Measurements from ENCODE around the gene PGRMC1. TPM values are rescaled to one million over a fixed set of nuclear protein-coding genes. Genes with fewer than 3 reads are reported as not detected.

The PGRMC1 gene
- 10 to 100 TPM; 11.7 to 15.8 (median 13.4) TPM for total RNA-seq
- total RNA-seq (2013): 17.9 TPM
- 15.9 to 67.7 (median 22.7) reads per million in 29 experiments for total RNA-seq

DNA sequence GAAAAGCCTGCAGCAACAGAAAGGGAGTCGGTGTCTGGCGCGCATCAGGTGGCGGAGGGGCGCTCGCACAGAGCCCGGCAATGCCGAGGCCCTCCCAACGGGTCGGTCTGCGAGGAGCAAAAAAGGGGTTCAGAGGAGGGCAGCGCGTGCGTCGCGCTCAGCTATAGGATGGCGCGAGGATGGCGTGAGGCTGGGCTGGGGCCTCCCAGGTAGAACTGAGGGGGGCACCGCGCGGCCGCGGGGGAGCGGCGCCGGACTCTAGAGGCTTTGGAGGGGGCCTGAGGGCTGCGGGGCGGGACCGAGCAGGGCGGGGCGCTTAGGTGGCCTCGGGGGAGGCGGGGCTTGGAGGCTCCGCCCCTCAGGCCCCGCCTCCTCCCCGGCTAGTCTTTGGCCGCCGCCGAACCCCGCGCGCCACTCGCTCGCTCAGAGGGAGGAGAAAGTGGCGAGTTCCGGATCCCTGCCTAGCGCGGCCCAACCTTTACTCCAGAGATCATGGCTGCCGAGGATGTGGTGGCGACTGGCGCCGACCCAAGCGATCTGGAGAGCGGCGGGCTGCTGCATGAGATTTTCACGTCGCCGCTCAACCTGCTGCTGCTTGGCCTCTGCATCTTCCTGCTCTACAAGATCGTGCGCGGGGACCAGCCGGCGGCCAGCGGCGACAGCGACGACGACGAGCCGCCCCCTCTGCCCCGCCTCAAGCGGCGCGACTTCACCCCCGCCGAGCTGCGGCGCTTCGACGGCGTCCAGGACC is at the start of gene PGRMC1:
Gene PGRMC1, plus strand, starts transcription at position 414 of the 751 bp plus-strand sequence. Its CDS starts 79 bp downstream, at position 493.
- H3K4me1 Mint-ChIP-seq: peaks cover 25 to 36% (median 31%) of the 10 kb centered on the region in 3 donors
- DNase-seq: peak; percentile 53 to 87 (median 75)
- Histone ChIP-seq H3K9me3 (no peaks in the 10 kb centered on the region), H3K4me1 (ENCODE audit: control insufficient read depth in 1 of 2, extremely low read depth in 1 of 2, insufficient read depth in 2 of 2, low read length in 2 of 2) (peaks cover 5 to 18% of the 10 kb centered on the region in 2 experiments), H3K27me3 (replicated peaks in 1 of 2; ENCODE audit: control insufficient read depth in 2 of 2, extremely low read depth in 1 of 2, insufficient read depth in 2 of 2, low read length in 1 of 2) (peaks cover 0 to 7% of the 10 kb centered on the region in 2 experiments), H3K36me3 (ENCODE audit: control insufficient read depth in 2 of 2, extremely low read depth in 1 of 2, insufficient read depth in 1 of 2, low read length in 1 of 2) (no peaks in the 10 kb centered on the region), H3K4me3 (ENCODE audit: control insufficient read depth in 1 of 2, extremely low read depth in 1 of 2, low read length in 1 of 2) (peak within 1 kb of the TSS; percentile 61 to 73), H3K27ac (ENCODE audit: low read length) (peak within 1 kb of the TSS; percentile 23)
- no peaks in the 10 kb centered on the region for H3K9me3 Mint-ChIP-seq
- under 1% methylated on average over 53 of the region's 82 CpGs for WGBS (ENCODE audit: insufficient coverage)
- ATAC-seq (replicated peaks in 1 of 4): peak; percentile 94 to 96 (median 96)
- H3K4me3 Mint-ChIP-seq: peak within 1 kb of the TSS; percentile 80 to 89 (median 82)
- H3K27me3 Mint-ChIP-seq: peaks cover 0 to 3% of the 10 kb centered on the region in 2 donors
- ChIA-PET CTCF (interaction anchor here in 1 of 2 donors (1.0 kb wide), 1 partner anchor 701 kb away, joined by 4 read pairs; no protein-coding TSS in a partner anchor), POLR2A (interaction anchor here in 1 of 2 donors (0.5 kb wide), 1 partner anchor 465 kb away, joined by 5 read pairs; no protein-coding TSS in a partner anchor)
- H3K36me3 Mint-ChIP-seq: no peaks in the 10 kb centered on the region
- H3K27ac Mint-ChIP-seq: peak within 1 kb of the TSS; percentile 78 to 79

DNA sequence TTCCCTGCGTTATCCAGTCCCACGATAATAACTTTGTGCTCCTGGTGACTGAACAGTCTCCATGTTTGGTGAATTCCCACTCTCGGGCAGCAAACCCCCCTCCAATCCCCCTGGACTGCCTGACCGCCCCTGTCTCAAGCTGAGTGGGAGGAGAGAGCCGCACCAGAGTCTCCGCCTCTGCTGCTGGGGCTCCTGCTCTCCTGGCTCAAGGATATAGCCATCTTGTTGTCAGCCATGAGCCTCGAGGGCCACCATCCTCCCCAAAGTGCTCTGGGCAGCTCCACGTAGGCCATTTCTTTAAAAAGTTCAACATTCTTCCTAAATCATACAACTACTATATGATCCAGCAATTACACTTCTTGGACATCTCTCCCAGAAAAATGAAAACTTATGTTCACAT is 49.3 kb upstream of the PGRMC1 start:
- Histone ChIP-seq H3K9me3 (no peaks in the 10 kb centered on the region), H3K4me1 (ENCODE audit: control insufficient read depth in 1 of 2, extremely low read depth in 1 of 2, insufficient read depth in 2 of 2, low read length in 2 of 2) (no peaks in the 10 kb centered on the region), H3K27me3 (replicated peaks in 1 of 2; ENCODE audit: control insufficient read depth in 2 of 2, extremely low read depth in 1 of 2, insufficient read depth in 2 of 2, low read length in 1 of 2) (no peaks in the 10 kb centered on the region), H3K27ac (ENCODE audit: low read length) (no peak overlapping the region), H3K4me3 (ENCODE audit: control insufficient read depth in 1 of 2, extremely low read depth in 1 of 2, low read length in 1 of 2) (no peak overlapping the region), H3K36me3 (ENCODE audit: control insufficient read depth in 2 of 2, extremely low read depth in 1 of 2, insufficient read depth in 1 of 2, low read length in 1 of 2) (no peaks in the 10 kb centered on the region)
- POLR2A ChIA-PET: no interaction called here
- Mint-ChIP-seq H3K4me1 (no peaks in the 10 kb centered on the region), H3K9me3 (no peaks in the 10 kb centered on the region), H3K36me3 (no peaks in the 10 kb centered on the region), H3K4me3 (no peak overlapping the region), H3K27me3 (peaks cover 0 to 26% of the 10 kb centered on the region in 2 donors), H3K27ac (no peak overlapping the region)
- ATAC-seq (replicated peaks in 1 of 4): no peak
- WGBS (ENCODE audit: insufficient coverage): no CpG with 5 or more reads among the region's 8 CpGs
- DNase-seq: no peak
- CTCF ChIA-PET: no interaction called here

DNA sequence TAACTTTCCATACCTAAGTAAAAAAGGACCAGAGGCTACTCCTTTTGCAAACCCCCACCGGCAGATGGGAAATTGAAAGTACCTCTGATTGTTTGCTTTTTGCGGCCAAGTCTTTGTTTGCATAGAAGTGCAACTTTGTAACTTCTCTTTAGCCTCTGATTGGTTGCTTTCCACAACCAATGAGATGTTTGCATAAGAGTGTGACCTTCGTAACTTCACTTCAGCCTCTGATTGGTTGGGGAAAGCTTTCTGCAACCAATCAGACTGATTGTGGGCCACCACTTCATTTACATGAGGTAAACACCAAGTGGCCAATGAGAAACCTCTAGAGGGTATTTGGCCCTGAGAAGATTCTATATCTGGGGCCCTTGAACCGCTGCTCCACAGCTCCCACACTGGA is 48.8 kb upstream of the PGRMC1 start:
- Histone ChIP-seq H3K9me3 (no peaks in the 10 kb centered on the region), H3K36me3 (ENCODE audit: control insufficient read depth in 2 of 2, extremely low read depth in 1 of 2, insufficient read depth in 1 of 2, low read length in 1 of 2) (no peaks in the 10 kb centered on the region), H3K4me3 (ENCODE audit: control insufficient read depth in 1 of 2, extremely low read depth in 1 of 2, low read length in 1 of 2) (no peak overlapping the region), H3K27ac (ENCODE audit: low read length) (no peak overlapping the region), H3K27me3 (replicated peaks in 1 of 2; ENCODE audit: control insufficient read depth in 2 of 2, extremely low read depth in 1 of 2, insufficient read depth in 2 of 2, low read length in 1 of 2) (no peaks in the 10 kb centered on the region), H3K4me1 (ENCODE audit: control insufficient read depth in 1 of 2, extremely low read depth in 1 of 2, insufficient read depth in 2 of 2, low read length in 2 of 2) (no peaks in the 10 kb centered on the region)
- no peak for ATAC-seq (replicated peaks in 1 of 4)
- no peak overlapping the region for H3K4me3 Mint-ChIP-seq
- no peaks in the 10 kb centered on the region for H3K36me3 Mint-ChIP-seq
- H3K4me1 Mint-ChIP-seq: no peaks in the 10 kb centered on the region
- ChIA-PET POLR2A (no interaction called here), CTCF (interaction anchor here in 1 of 2 donors (0.7 kb wide), 1 partner anchor 9 kb away, joined by 4 read pairs; no protein-coding TSS in a partner anchor)
- no CpG with 5 or more reads among the region's 4 CpGs for WGBS (ENCODE audit: insufficient coverage)
- peaks cover 0 to 23% of the 10 kb centered on the region in 2 donors for H3K27me3 Mint-ChIP-seq
- H3K27ac Mint-ChIP-seq: no peak overlapping the region
- no peaks in the 10 kb centered on the region for H3K9me3 Mint-ChIP-seq
- DNase-seq: no peak

DNA sequence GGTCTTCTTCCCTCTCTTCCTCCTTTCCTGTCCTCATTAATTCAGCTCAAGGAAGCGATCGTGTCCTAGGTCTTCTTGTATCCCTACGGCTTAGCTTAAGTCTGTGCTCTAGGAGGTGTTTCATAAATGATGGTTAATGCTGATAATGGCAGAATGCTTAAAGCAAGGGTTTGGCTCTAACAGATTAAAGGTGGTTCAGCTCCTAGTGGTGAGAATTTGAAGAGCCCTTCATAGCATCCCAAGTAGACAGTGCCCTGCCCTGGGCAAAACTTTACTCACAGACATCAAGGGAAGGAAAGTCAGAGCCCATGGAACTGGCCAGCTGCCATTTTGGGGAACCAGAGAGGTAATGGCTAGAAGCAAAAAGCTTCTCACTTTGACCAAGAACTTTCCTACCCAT is 47.0 kb upstream of the PGRMC1 start:
- ATAC-seq (replicated peaks in 1 of 4): no peak
- H3K9me3 Mint-ChIP-seq: no peaks in the 10 kb centered on the region
- Histone ChIP-seq H3K4me1 (ENCODE audit: control insufficient read depth in 1 of 2, extremely low read depth in 1 of 2, insufficient read depth in 2 of 2, low read length in 2 of 2) (no peaks in the 10 kb centered on the region), H3K9me3 (no peaks in the 10 kb centered on the region), H3K36me3 (ENCODE audit: control insufficient read depth in 2 of 2, extremely low read depth in 1 of 2, insufficient read depth in 1 of 2, low read length in 1 of 2) (no peaks in the 10 kb centered on the region), H3K27me3 (replicated peaks in 1 of 2; ENCODE audit: control insufficient read depth in 2 of 2, extremely low read depth in 1 of 2, insufficient read depth in 2 of 2, low read length in 1 of 2) (no peaks in the 10 kb centered on the region), H3K4me3 (ENCODE audit: control insufficient read depth in 1 of 2, extremely low read depth in 1 of 2, low read length in 1 of 2) (no peak overlapping the region), H3K27ac (ENCODE audit: low read length) (no peak overlapping the region)
- H3K27ac Mint-ChIP-seq: no peak overlapping the region
- DNase-seq: no peak
- H3K36me3 Mint-ChIP-seq: no peaks in the 10 kb centered on the region
- ChIA-PET POLR2A (interaction anchor here in 1 of 2 donors (0.6 kb wide), 2 partner anchors 74 to 105 kb away, joined by 3 to 10 read pairs; no protein-coding TSS in a partner anchor), CTCF (no interaction called here)
- no peaks in the 10 kb centered on the region for H3K4me1 Mint-ChIP-seq
- WGBS (ENCODE audit: insufficient coverage): 73% methylated on average over 3 of the region's 3 CpGs
- H3K27me3 Mint-ChIP-seq: peaks cover 0 to 23% of the 10 kb centered on the region in 2 donors
- H3K4me3 Mint-ChIP-seq: no peak overlapping the region

DNA sequence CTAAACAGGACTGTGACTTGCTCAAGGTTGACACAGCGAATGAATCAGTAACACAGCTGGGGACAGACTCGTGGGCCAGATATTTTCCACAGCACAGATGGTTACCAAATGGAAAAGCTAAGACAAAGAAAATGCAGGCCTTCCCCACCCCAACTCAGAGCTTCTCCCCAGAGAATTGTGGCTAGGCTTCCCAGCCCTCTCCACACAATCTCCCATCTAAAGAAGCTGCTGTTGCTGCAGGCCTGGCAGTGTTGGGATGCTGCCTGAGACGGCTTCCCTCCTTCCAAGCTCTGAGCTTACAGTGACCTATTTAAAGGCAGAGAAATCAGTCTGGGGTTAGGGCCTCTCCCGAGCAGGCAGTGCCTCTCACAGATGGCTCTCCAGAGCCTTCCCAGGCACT is 46.5 kb upstream of the PGRMC1 start:
- no peaks in the 10 kb centered on the region for H3K4me1 Mint-ChIP-seq
- no peak overlapping the region for H3K4me3 ChIP-seq (ENCODE audit: control insufficient read depth in 1 of 2, extremely low read depth in 1 of 2, low read length in 1 of 2)
- DNase-seq (no peak), ATAC-seq (replicated peaks in 1 of 4) (no peak)
- no peaks in the 10 kb centered on the region for H3K9me3 ChIP-seq
- no peaks in the 10 kb centered on the region for H3K36me3 ChIP-seq (ENCODE audit: control insufficient read depth in 2 of 2, extremely low read depth in 1 of 2, insufficient read depth in 1 of 2, low read length in 1 of 2)
- no peaks in the 10 kb centered on the region for H3K27me3 ChIP-seq (replicated peaks in 1 of 2; ENCODE audit: control insufficient read depth in 2 of 2, extremely low read depth in 1 of 2, insufficient read depth in 2 of 2, low read length in 1 of 2)
- CTCF ChIA-PET: no interaction called here
- H3K9me3 Mint-ChIP-seq: no peaks in the 10 kb centered on the region
- 75% methylated on average over 2 of the region's 4 CpGs for WGBS (ENCODE audit: insufficient coverage)
- H3K27ac ChIP-seq (ENCODE audit: low read length): no peak overlapping the region
- no peak overlapping the region for H3K4me3 Mint-ChIP-seq
- POLR2A ChIA-PET: interaction anchor here in 1 of 2 donors (0.6 kb wide), 1 partner anchor 106 kb away, joined by 10 read pairs; no protein-coding TSS in a partner anchor
- no peaks in the 10 kb centered on the region for H3K36me3 Mint-ChIP-seq
- no peak overlapping the region for H3K27ac Mint-ChIP-seq
- H3K27me3 Mint-ChIP-seq: peaks cover 0 to 23% of the 10 kb centered on the region in 2 donors
- H3K4me1 ChIP-seq (ENCODE audit: control insufficient read depth in 1 of 2, extremely low read depth in 1 of 2, insufficient read depth in 2 of 2, low read length in 2 of 2): no peaks in the 10 kb centered on the region

DNA sequence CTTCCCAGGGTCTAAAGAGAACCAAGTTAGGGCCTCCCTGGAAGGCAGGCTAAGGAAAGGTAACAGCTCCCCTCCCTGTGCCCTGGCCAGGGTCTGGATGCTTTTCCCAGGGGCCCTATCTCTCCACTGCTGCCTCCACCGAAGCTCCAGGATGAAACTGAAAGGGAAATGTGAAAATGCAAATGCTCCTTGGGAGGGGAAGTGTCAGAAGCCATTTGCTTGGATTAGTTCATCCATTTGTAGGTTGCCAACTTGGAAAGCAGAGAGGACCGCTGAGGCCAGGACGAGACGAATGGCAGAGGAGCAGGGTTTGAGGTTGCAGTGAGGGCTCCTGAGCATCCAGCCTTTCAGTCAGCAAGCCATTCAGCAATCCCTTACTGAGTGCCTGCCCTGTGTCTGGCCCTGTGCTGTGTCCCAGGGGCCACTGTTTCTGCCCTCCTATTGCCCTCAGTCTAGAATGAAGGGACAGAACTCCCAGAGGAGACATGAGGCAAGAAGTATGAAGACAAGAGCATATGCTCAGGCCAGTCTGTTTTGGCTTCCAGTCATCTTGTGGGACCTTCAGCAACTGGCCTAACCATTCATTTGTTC is 45.9 kb upstream of the PGRMC1 start:
- no peaks in the 10 kb centered on the region for H3K36me3 Mint-ChIP-seq

More for the DNA sequence above, 45.9 kb upstream of the PGRMC1 start:
- ChIA-PET CTCF (no interaction called here), POLR2A (no interaction called here)
- no peak overlapping the region for H3K4me3 Mint-ChIP-seq
- H3K27me3 Mint-ChIP-seq: peaks cover 0 to 23% of the 10 kb centered on the region in 2 donors
- Histone ChIP-seq H3K27ac (ENCODE audit: low read length) (no peak overlapping the region), H3K9me3 (no peaks in the 10 kb centered on the region), H3K27me3 (replicated peaks in 1 of 2; ENCODE audit: control insufficient read depth in 2 of 2, extremely low read depth in 1 of 2, insufficient read depth in 2 of 2, low read length in 1 of 2) (no peaks in the 10 kb centered on the region), H3K4me1 (ENCODE audit: control insufficient read depth in 1 of 2, extremely low read depth in 1 of 2, insufficient read depth in 2 of 2, low read length in 2 of 2) (no peaks in the 10 kb centered on the region), H3K4me3 (ENCODE audit: control insufficient read depth in 1 of 2, extremely low read depth in 1 of 2, low read length in 1 of 2) (no peak overlapping the region), H3K36me3 (ENCODE audit: control insufficient read depth in 2 of 2, extremely low read depth in 1 of 2, insufficient read depth in 1 of 2, low read length in 1 of 2) (no peaks in the 10 kb centered on the region)
- H3K9me3 Mint-ChIP-seq: no peaks in the 10 kb centered on the region
- no CpG with 5 or more reads among the region's 4 CpGs for WGBS (ENCODE audit: insufficient coverage)
- DNase-seq (no peak), ATAC-seq (replicated peaks in 1 of 4) (no peak)
- no peak overlapping the region for H3K27ac Mint-ChIP-seq
- no peaks in the 10 kb centered on the region for H3K4me1 Mint-ChIP-seq
